AG09309 (cell line): ENCODE data around the gene VAMP1.
"Not testable (repeated sequence)": the region's sequence is repeated elsewhere in the genome, so short reads cannot be mapped to it uniquely, and the experiment has no call there.

Experiments used
- DNase-seq: peaks from one replicate; pipeline ENCODE4 v3.0.0-alpha.2; 2010; ENCODE audit warnings: low read depth
- H3K4me3 ChIP-seq: 2 replicates; pipeline ENCODE4 v1.5.1; 2011; ENCODE audit warnings: mild to moderate bottlenecking, low read depth, low read length, moderate library complexity; ENCODE audit not compliant: control insufficient read depth
- CTCF ChIP-seq: IDR thresholded peaks from 2 replicates; pipeline ENCODE4 v1.5.1; 2011; ENCODE audit warnings: mild to moderate bottlenecking, low read depth, low read length, inconsistent platforms; ENCODE audit not compliant: insufficient read depth, control insufficient read depth; ENCODE audit errors: missing control alignments

VAMP1 gene

GRCh38 chr12:6476489-6476888 is 6.0 kb upstream of the VAMP1 start:
- no peak overlapping the region for H3K4me3 ChIP-seq
- no peak for DNase-seq
- TF ChIP-seq CTCF = no peak

DNA sequence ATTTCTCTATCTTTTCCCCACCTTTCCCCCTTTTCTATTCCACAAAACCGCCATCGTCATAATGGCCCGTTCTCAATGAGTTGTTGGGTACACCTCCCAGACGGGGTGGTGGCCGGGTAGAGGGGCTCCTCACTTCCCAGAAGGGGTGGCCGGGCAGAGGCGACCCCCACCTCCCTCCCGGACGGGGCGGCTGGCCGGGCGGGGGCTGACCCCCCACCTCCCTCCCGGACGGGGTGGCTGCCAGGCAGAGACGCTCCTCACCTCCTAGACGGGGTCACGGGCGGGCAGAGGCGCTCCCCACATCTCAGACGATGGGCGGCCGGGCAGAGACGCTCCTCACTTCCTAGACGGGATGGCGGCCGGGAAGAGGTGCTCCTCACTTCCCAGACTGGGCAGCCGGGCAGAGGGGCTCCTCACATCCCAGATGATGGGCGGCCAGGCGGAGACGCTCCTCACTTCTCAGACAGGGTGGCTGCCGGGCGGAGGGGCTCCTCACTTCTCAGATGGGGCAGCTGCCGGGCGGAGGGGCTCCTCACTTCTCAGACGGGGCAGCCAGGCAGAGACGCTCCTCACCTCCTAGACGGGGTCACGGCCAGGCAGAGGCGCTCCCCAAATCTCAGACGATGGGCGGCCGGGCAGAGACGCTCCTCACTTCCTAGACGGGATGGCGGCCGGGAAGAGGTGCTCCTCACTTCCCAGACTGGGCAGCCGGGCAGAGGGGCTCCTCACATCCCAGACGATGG is 4.9 kb upstream of the VAMP1 start:
- DNase-seq, H3K4me3 ChIP-seq: not testable (repeated sequence)

DNA sequence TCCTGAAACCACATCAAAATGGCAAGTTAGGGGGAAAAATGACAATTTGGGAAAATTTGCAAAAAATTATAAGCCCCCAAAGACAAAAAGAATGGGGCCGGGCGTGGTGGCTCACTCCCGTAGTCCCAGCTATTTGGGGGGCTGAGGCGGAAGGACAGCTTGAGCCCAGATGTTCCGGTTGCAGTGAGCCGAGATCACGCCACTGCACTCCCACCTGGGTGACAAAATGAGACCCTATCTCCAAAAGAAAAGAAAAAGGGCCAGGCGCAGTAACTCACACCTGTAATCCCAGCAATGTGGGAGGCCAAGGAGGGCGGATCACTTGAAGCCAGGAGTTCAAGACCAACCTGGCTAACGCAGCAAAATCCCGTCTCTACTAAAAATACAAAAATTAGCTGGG is 2.0 kb upstream of the VAMP1 start:
- no peak for DNase-seq
- H3K4me3 ChIP-seq = no peak overlapping the region
- no peak for TF ChIP-seq CTCF

GRCh38 chr12:6471989-6472360 is 1.5 kb upstream of the VAMP1 start:
- DNase-seq = no peak
- H3K4me3 ChIP-seq = no peak overlapping the region
- no peak for TF ChIP-seq CTCF

GRCh38 chr12:6469609-6470374 is 685 bp downstream of the VAMP1 start:
- TF ChIP-seq CTCF = no peak
- H3K4me3 ChIP-seq = peak overlapping the region; percentile 79
- no peak for DNase-seq

GRCh38 chr12:6469092-6469491 is 1.4 kb downstream of the VAMP1 start:
- TF ChIP-seq CTCF = no peak
- no peak overlapping the region for H3K4me3 ChIP-seq
- DNase-seq = no peak

- H3K4me3 ChIP-seq = no peak overlapping the region
- DNase-seq = no peak
- TF ChIP-seq CTCF = no peak
Observed at GRCh38 chr12:6468283-6468575, 2.2 kb downstream of the VAMP1 start.

GRCh38 chr12:6467571-6468282 is 2.8 kb downstream of the VAMP1 start:
- not testable (repeated sequence) for DNase-seq, H3K4me3 ChIP-seq

DNA sequence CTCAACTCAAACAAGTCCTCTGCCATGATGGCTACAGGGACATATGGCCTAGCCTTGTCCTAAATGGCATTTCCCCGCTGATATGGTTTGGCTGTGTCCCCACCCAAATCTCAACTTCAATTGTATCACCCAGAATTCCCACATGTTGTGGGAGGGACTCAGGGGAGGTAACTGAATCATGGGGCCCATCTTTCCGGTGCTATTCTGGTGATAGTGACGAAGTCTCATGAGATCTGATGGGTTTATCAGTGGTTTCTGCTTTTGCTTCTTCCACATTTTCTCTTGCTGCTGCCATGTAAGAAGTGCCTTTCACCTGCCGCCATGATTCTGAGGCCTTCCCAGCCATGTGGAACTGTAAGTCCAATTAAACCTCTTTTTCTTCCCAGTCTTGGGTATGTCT is 3.7 kb downstream of the VAMP1 start:
- not testable (repeated sequence) for DNase-seq, H3K4me3 ChIP-seq
